ENCODE results near the gene B3GAT2.

DNA sequence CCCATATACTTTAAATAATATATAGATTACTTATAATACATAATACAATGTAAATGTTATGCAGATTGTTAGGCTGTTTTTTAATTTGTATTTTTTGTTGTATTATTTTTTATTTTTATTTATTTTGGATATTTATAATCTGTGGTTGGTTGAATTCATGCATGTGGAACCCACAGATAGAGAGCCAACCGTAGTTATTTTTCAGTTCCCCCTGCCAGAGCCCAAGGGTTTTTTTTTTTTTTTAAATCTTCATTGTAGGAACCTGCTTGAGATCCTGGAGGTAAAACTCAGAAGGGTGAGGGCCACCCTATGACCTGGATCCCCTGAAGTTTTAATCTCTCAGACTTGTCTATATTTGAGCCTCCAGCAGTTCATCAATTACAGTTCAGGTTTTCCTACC, 133.2 kb downstream of the B3GAT2 start:
- TF ChIP-seq, protein P1, sequence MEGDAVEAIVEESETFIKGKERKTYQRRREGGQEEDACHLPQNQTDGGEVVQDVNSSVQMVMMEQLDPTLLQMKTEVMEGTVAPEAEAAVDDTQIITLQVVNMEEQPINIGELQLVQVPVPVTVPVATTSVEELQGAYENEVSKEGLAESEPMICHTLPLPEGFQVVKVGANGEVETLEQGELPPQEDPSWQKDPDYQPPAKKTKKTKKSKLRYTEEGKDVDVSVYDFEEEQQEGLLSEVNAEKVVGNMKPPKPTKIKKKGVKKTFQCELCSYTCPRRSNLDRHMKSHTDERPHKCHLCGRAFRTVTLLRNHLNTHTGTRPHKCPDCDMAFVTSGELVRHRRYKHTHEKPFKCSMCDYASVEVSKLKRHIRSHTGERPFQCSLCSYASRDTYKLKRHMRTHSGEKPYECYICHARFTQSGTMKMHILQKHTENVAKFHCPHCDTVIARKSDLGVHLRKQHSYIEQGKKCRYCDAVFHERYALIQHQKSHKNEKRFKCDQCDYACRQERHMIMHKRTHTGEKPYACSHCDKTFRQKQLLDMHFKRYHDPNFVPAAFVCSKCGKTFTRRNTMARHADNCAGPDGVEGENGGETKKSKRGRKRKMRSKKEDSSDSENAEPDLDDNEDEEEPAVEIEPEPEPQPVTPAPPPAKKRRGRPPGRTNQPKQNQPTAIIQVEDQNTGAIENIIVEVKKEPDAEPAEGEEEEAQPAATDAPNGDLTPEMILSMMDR (IDR thresholded peaks at IDR 0.05) = no peak
- TF ChIP-seq, protein P2, sequence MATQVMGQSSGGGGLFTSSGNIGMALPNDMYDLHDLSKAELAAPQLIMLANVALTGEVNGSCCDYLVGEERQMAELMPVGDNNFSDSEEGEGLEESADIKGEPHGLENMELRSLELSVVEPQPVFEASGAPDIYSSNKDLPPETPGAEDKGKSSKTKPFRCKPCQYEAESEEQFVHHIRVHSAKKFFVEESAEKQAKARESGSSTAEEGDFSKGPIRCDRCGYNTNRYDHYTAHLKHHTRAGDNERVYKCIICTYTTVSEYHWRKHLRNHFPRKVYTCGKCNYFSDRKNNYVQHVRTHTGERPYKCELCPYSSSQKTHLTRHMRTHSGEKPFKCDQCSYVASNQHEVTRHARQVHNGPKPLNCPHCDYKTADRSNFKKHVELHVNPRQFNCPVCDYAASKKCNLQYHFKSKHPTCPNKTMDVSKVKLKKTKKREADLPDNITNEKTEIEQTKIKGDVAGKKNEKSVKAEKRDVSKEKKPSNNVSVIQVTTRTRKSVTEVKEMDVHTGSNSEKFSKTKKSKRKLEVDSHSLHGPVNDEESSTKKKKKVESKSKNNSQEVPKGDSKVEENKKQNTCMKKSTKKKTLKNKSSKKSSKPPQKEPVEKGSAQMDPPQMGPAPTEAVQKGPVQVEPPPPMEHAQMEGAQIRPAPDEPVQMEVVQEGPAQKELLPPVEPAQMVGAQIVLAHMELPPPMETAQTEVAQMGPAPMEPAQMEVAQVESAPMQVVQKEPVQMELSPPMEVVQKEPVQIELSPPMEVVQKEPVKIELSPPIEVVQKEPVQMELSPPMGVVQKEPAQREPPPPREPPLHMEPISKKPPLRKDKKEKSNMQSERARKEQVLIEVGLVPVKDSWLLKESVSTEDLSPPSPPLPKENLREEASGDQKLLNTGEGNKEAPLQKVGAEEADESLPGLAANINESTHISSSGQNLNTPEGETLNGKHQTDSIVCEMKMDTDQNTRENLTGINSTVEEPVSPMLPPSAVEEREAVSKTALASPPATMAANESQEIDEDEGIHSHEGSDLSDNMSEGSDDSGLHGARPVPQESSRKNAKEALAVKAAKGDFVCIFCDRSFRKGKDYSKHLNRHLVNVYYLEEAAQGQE (IDR thresholded peaks at IDR 0.05; ENCODE audit: insufficient read depth in 1 of 2, low read depth in 2 of 2, low read length in 1 of 2) = no peak
- TF ChIP-seq POLR2AphosphoS5 (IDR thresholded peaks at IDR 0.05; ENCODE audit: low read depth, low read length) (no peak), TCF7L2 (IDR thresholded peaks at IDR 0.05; ENCODE audit: low read depth, low read length) (no peak)
